Neural crest cell (in vitro differentiated cells): ENCODE data around the gene SNTB2. TPM values are rescaled to one million over a fixed set of nuclear protein-coding genes. Genes with fewer than 3 reads are reported as not detected.

Source experiments
- DNase-seq: peaks from one replicate; pipeline ENCODE4 v3.0.0; 2021; ENCODE audit warnings: low read depth, mixed read lengths, low spot score
- H3K27ac Mint-ChIP-seq: one replicate; pipeline ENCODE4 v1.8.0; 2021; ENCODE audit warnings: mild to moderate bottlenecking, mixed read lengths; ENCODE audit not compliant: unreplicated experiment
- H3K27me3 Mint-ChIP-seq: 2 replicates; pipeline ENCODE4 v1.8.0; 2021; ENCODE audit warnings: low read depth, mild to moderate bottlenecking, mixed read lengths
- H3K36me3 Mint-ChIP-seq: 2 replicates; pipeline ENCODE4 v1.8.0; 2021; ENCODE audit warnings: low read depth, mild to moderate bottlenecking, mixed read lengths
- H3K4me1 Mint-ChIP-seq: 2 replicates; pipeline ENCODE4 v1.8.0; 2021; ENCODE audit warnings: mixed read lengths
- H3K4me3 Mint-ChIP-seq: one replicate; pipeline ENCODE4 v1.8.0; 2021; ENCODE audit warnings: mild to moderate bottlenecking, mixed read lengths
- H3K9me3 Mint-ChIP-seq: 2 replicates; pipeline ENCODE4 v1.8.0; 2021; ENCODE audit warnings: mixed read lengths
- CTCF ChIP-seq: fragments of 200-600 bp; sonication (generic); conservative IDR thresholded peaks from 2 replicates; pipeline ENCODE4 v1.5.0; 2021; ENCODE audit warnings: antibody characterized with exemption, mild to moderate bottlenecking
- total RNA-seq: library from RNA; stranded (reverse); gene quantifications from 2 replicates; pipeline ENCODE4 v1.2.1, GENCODE V29; 2021

Gene SNTB2
- total RNA-seq, 1 donor from 2014 or later: 28.9 TPM

GRCh38 chr16:69267633-69268032, 80.7 kb downstream of the SNTB2 start:
- H3K4me3 Mint-ChIP-seq: no peak overlapping the region
- peaks cover 18% of the 10 kb centered on the region for H3K36me3 Mint-ChIP-seq
- DNase-seq: no peak
- no peaks in the 10 kb centered on the region for H3K27me3 Mint-ChIP-seq
- H3K27ac Mint-ChIP-seq: no peak overlapping the region
- no peaks in the 10 kb centered on the region for H3K4me1 Mint-ChIP-seq
- TF ChIP-seq CTCF: no peak
- no peaks in the 10 kb centered on the region for H3K9me3 Mint-ChIP-seq

GRCh38 chr16:69270395-69270794, 83.4 kb downstream of the SNTB2 start:
- no peak for DNase-seq
- no peaks in the 10 kb centered on the region for H3K27me3 Mint-ChIP-seq
- H3K4me1 Mint-ChIP-seq: no peaks in the 10 kb centered on the region
- peaks cover 19% of the 10 kb centered on the region for H3K36me3 Mint-ChIP-seq
- no peak for TF ChIP-seq CTCF
- H3K4me3 Mint-ChIP-seq: no peak overlapping the region
- no peak overlapping the region for H3K27ac Mint-ChIP-seq
- no peaks in the 10 kb centered on the region for H3K9me3 Mint-ChIP-seq

- TF ChIP-seq CTCF: no peak
- H3K4me1 Mint-ChIP-seq: no peaks in the 10 kb centered on the region
- no peak for DNase-seq
- H3K36me3 Mint-ChIP-seq: peaks cover 19% of the 10 kb centered on the region
- no peak overlapping the region for H3K4me3 Mint-ChIP-seq
- no peaks in the 10 kb centered on the region for H3K9me3 Mint-ChIP-seq
- no peak overlapping the region for H3K27ac Mint-ChIP-seq
- H3K27me3 Mint-ChIP-seq: no peaks in the 10 kb centered on the region
Measured at GRCh38 chr16:69270831-69271230, 83.9 kb downstream of the SNTB2 start.

- no peaks in the 10 kb centered on the region for H3K9me3 Mint-ChIP-seq
- no peak overlapping the region for H3K27ac Mint-ChIP-seq
- DNase-seq: no peak
- no peaks in the 10 kb centered on the region for H3K27me3 Mint-ChIP-seq
- H3K4me1 Mint-ChIP-seq: no peaks in the 10 kb centered on the region
- no peak for TF ChIP-seq CTCF
- H3K4me3 Mint-ChIP-seq: no peak overlapping the region
- H3K36me3 Mint-ChIP-seq: peaks cover 19% of the 10 kb centered on the region
Measured at GRCh38 chr16:69273009-69273408, 86.0 kb downstream of the SNTB2 start.

- Mint-ChIP-seq H3K36me3 (peaks cover 22% of the 10 kb centered on the region), H3K27me3 (no peaks in the 10 kb centered on the region), H3K4me3 (no peak overlapping the region), H3K4me1 (no peaks in the 10 kb centered on the region), H3K27ac (no peak overlapping the region), H3K9me3 (no peaks in the 10 kb centered on the region)
- TF ChIP-seq CTCF: no peak
- no peak for DNase-seq
Measured at GRCh38 chr16:69274699-69275235, 87.8 kb downstream of the SNTB2 start.
